H1 (cell line): ENCODE measurements around the gene PRIMA1.

Source experiments
- CTCF ChIP-seq, 3 experiments: IDR thresholded peaks; 1 replicate in 2 of 3; 2 replicates in 1 of 3; pipeline versions ENCODE4 v1.5.1 to v1.6.1; 2011; ENCODE audit warnings: low read length in 3 of 3, mild to moderate bottlenecking in 3 of 3, inconsistent platforms in 2 of 3, low read depth in 1 of 3, moderate library complexity in 1 of 3; ENCODE audit not compliant: insufficient read depth in 1 of 3; ENCODE audit errors: control extremely low read depth in 1 of 3
- FOSL1 ChIP-seq: IDR thresholded peaks from 2 replicates; pipeline ENCODE4 v1.6.1; 2011; ENCODE audit warnings: mild to moderate bottlenecking, low read depth, low read length, moderate library complexity; ENCODE audit not compliant: insufficient read depth
- JUND ChIP-seq: IDR thresholded peaks from 2 replicates; pipeline ENCODE4 v1.6.1; 2011; ENCODE audit warnings: mild to moderate bottlenecking, improper control_type of control experiment, low read length
- POLR2AphosphoS5 ChIP-seq: IDR thresholded peaks from 2 replicates; pipeline ENCODE4 v1.6.1; 2011; ENCODE audit warnings: low read depth, low read length

GRCh38 chr14:93824076-93824475, 35.8 kb upstream of the PRIMA1 start:
- no peak for TF ChIP-seq POLR2AphosphoS5
- no peak for TF ChIP-seq FOSL1
- TF ChIP-seq JUND = no peak
- TF ChIP-seq CTCF (IDR thresholded peaks at IDR 0.05; ENCODE audit: control extremely low read depth in 1 of 3, insufficient read depth in 1 of 3, low read depth in 1 of 3, low read length in 3 of 3) = no peak
